Measurements from ENCODE around the gene DSP.

Gene DSP

GRCh38 chr6:7541175-7542064 is at the start of gene DSP:
Gene DSP (plus strand): TSS chr6:7541671. CDS start chr6:7541916, 245 bp downstream.
- Histone ChIP-seq H3K27me3 (ENCODE audit: low read depth, low read length) (peaks cover 28% of the 10 kb centered on the region), H3K9me3 (ENCODE audit: control insufficient read depth in 1 of 2, low read length in 2 of 2) (no peaks in the 10 kb centered on the region), H3K27ac (ENCODE audit: low read length) (peak within 1 kb of the TSS; percentile 63), H3K36me3 (ENCODE audit: control insufficient read depth in 1 of 2, insufficient read depth in 2 of 2, low read length in 2 of 2) (peaks cover 0 to 6% of the 10 kb centered on the region in 2 donors), H3K4me1 (ENCODE audit: control insufficient read depth in 1 of 2, insufficient read depth in 2 of 2, low read length in 2 of 2) (peaks cover 4 to 23% of the 10 kb centered on the region in 2 donors), H3K4me3 (ENCODE audit: low read depth in 1 of 2, low read length in 2 of 2) (peak within 1 kb of the TSS; percentile 56 to 76)

GRCh38 chr6:7493866-7494265 is 47.6 kb upstream of the DSP start:
- Histone ChIP-seq H3K4me1 (ENCODE audit: control insufficient read depth in 1 of 2, insufficient read depth in 2 of 2, low read length in 2 of 2) (no peaks in the 10 kb centered on the region), H3K27ac (ENCODE audit: low read length) (no peak overlapping the region), H3K27me3 (ENCODE audit: low read depth, low read length) (no peaks in the 10 kb centered on the region)

GRCh38 chr6:7494638-7495037 is 46.8 kb upstream of the DSP start:
- H3K4me1 ChIP-seq (ENCODE audit: control insufficient read depth in 1 of 2, insufficient read depth in 2 of 2, low read length in 2 of 2), result no peaks in the 10 kb centered on the region
- no peaks in the 10 kb centered on the region for H3K36me3 ChIP-seq (ENCODE audit: control insufficient read depth in 1 of 2, insufficient read depth in 2 of 2, low read length in 2 of 2)
- no peak overlapping the region for H3K4me3 ChIP-seq (ENCODE audit: low read depth in 1 of 2, low read length in 2 of 2)
- H3K27me3 ChIP-seq (ENCODE audit: low read depth, low read length), result no peaks in the 10 kb centered on the region
- H3K27ac ChIP-seq (ENCODE audit: low read length), result no peak overlapping the region
- H3K9me3 ChIP-seq (ENCODE audit: control insufficient read depth in 1 of 2, low read length in 2 of 2), result peaks cover 0 to 4% of the 10 kb centered on the region in 2 donors

More at GRCh38 chr6:7493866-7494265, 47.6 kb upstream of the DSP start:
- Histone ChIP-seq H3K9me3 (ENCODE audit: control insufficient read depth in 1 of 2, low read length in 2 of 2) (peaks cover 0 to 4% of the 10 kb centered on the region in 2 donors), H3K36me3 (ENCODE audit: control insufficient read depth in 1 of 2, insufficient read depth in 2 of 2, low read length in 2 of 2) (no peaks in the 10 kb centered on the region), H3K4me3 (ENCODE audit: low read depth in 1 of 2, low read length in 2 of 2) (no peak overlapping the region)

- Histone ChIP-seq H3K27ac (ENCODE audit: low read length) (no peak overlapping the region), H3K4me3 (ENCODE audit: low read depth in 1 of 2, low read length in 2 of 2) (no peak overlapping the region), H3K36me3 (ENCODE audit: control insufficient read depth in 1 of 2, insufficient read depth in 2 of 2, low read length in 2 of 2) (no peaks in the 10 kb centered on the region), H3K9me3 (ENCODE audit: control insufficient read depth in 1 of 2, low read length in 2 of 2) (peaks cover 0 to 4% of the 10 kb centered on the region in 2 donors), H3K4me1 (ENCODE audit: control insufficient read depth in 1 of 2, insufficient read depth in 2 of 2, low read length in 2 of 2) (no peaks in the 10 kb centered on the region), H3K27me3 (ENCODE audit: low read depth, low read length) (no peaks in the 10 kb centered on the region)
These were observed 45.1 kb upstream of the DSP start for GRCh38 chr6:7496266-7496875.

- H3K27ac ChIP-seq (ENCODE audit: low read length), result no peak overlapping the region
- H3K9me3 ChIP-seq (ENCODE audit: control insufficient read depth in 1 of 2, low read length in 2 of 2), result no peaks in the 10 kb centered on the region
- H3K4me1 ChIP-seq (ENCODE audit: control insufficient read depth in 1 of 2, insufficient read depth in 2 of 2, low read length in 2 of 2), result no peaks in the 10 kb centered on the region
- H3K36me3 ChIP-seq (ENCODE audit: control insufficient read depth in 1 of 2, insufficient read depth in 2 of 2, low read length in 2 of 2), result no peaks in the 10 kb centered on the region
- H3K27me3 ChIP-seq (ENCODE audit: low read depth, low read length), result no peaks in the 10 kb centered on the region
- H3K4me3 ChIP-seq (ENCODE audit: low read depth in 1 of 2, low read length in 2 of 2), result no peak overlapping the region
These were observed 40.7 kb upstream of the DSP start for GRCh38 chr6:7500752-7501282.

GRCh38 chr6:7502743-7503142 is 38.7 kb upstream of the DSP start:
- H3K27ac ChIP-seq (ENCODE audit: low read length), result no peak overlapping the region
- peaks cover 0 to 3% of the 10 kb centered on the region in 2 donors for H3K9me3 ChIP-seq (ENCODE audit: control insufficient read depth in 1 of 2, low read length in 2 of 2)
- H3K4me1 ChIP-seq (ENCODE audit: control insufficient read depth in 1 of 2, insufficient read depth in 2 of 2, low read length in 2 of 2), result no peaks in the 10 kb centered on the region
- no peaks in the 10 kb centered on the region for H3K27me3 ChIP-seq (ENCODE audit: low read depth, low read length)
- no peak overlapping the region for H3K4me3 ChIP-seq (ENCODE audit: low read depth in 1 of 2, low read length in 2 of 2)
- no peaks in the 10 kb centered on the region for H3K36me3 ChIP-seq (ENCODE audit: control insufficient read depth in 1 of 2, insufficient read depth in 2 of 2, low read length in 2 of 2)

- H3K27ac ChIP-seq (ENCODE audit: low read length), result no peak overlapping the region
- no peaks in the 10 kb centered on the region for H3K4me1 ChIP-seq (ENCODE audit: control insufficient read depth in 1 of 2, insufficient read depth in 2 of 2, low read length in 2 of 2)
- H3K9me3 ChIP-seq (ENCODE audit: control insufficient read depth in 1 of 2, low read length in 2 of 2), result peaks cover 0 to 3% of the 10 kb centered on the region in 2 donors
- no peaks in the 10 kb centered on the region for H3K36me3 ChIP-seq (ENCODE audit: control insufficient read depth in 1 of 2, insufficient read depth in 2 of 2, low read length in 2 of 2)
- no peak overlapping the region for H3K4me3 ChIP-seq (ENCODE audit: low read depth in 1 of 2, low read length in 2 of 2)
- no peaks in the 10 kb centered on the region for H3K27me3 ChIP-seq (ENCODE audit: low read depth, low read length)
These were observed 37.4 kb upstream of the DSP start for GRCh38 chr6:7504041-7504440.

GRCh38 chr6:7505189-7505699 is 36.2 kb upstream of the DSP start:
- Histone ChIP-seq H3K27me3 (ENCODE audit: low read depth, low read length) (no peaks in the 10 kb centered on the region), H3K9me3 (ENCODE audit: control insufficient read depth in 1 of 2, low read length in 2 of 2) (peaks cover 0 to 3% of the 10 kb centered on the region in 2 donors), H3K27ac (ENCODE audit: low read length) (no peak overlapping the region), H3K4me3 (ENCODE audit: low read depth in 1 of 2, low read length in 2 of 2) (no peak overlapping the region), H3K4me1 (ENCODE audit: control insufficient read depth in 1 of 2, insufficient read depth in 2 of 2, low read length in 2 of 2) (no peaks in the 10 kb centered on the region), H3K36me3 (ENCODE audit: control insufficient read depth in 1 of 2, insufficient read depth in 2 of 2, low read length in 2 of 2) (no peaks in the 10 kb centered on the region)

- Histone ChIP-seq H3K27ac (ENCODE audit: low read length) (no peak overlapping the region), H3K4me3 (ENCODE audit: low read depth in 1 of 2, low read length in 2 of 2) (no peak overlapping the region), H3K9me3 (ENCODE audit: control insufficient read depth in 1 of 2, low read length in 2 of 2) (peaks cover 0 to 3% of the 10 kb centered on the region in 2 donors), H3K4me1 (ENCODE audit: control insufficient read depth in 1 of 2, insufficient read depth in 2 of 2, low read length in 2 of 2) (no peaks in the 10 kb centered on the region), H3K36me3 (ENCODE audit: control insufficient read depth in 1 of 2, insufficient read depth in 2 of 2, low read length in 2 of 2) (no peaks in the 10 kb centered on the region), H3K27me3 (ENCODE audit: low read depth, low read length) (no peaks in the 10 kb centered on the region)
These were observed 33.9 kb upstream of the DSP start for GRCh38 chr6:7507600-7507999.

- Histone ChIP-seq H3K27ac (ENCODE audit: low read length) (no peak overlapping the region), H3K27me3 (ENCODE audit: low read depth, low read length) (no peaks in the 10 kb centered on the region), H3K36me3 (ENCODE audit: control insufficient read depth in 1 of 2, insufficient read depth in 2 of 2, low read length in 2 of 2) (no peaks in the 10 kb centered on the region), H3K9me3 (ENCODE audit: control insufficient read depth in 1 of 2, low read length in 2 of 2) (peaks cover 0 to 3% of the 10 kb centered on the region in 2 donors), H3K4me3 (ENCODE audit: low read depth in 1 of 2, low read length in 2 of 2) (no peak overlapping the region), H3K4me1 (ENCODE audit: control insufficient read depth in 1 of 2, insufficient read depth in 2 of 2, low read length in 2 of 2) (no peaks in the 10 kb centered on the region)
These were observed 29.2 kb upstream of the DSP start for GRCh38 chr6:7512320-7512719.

- H3K36me3 ChIP-seq (ENCODE audit: control insufficient read depth in 1 of 2, insufficient read depth in 2 of 2, low read length in 2 of 2), result no peaks in the 10 kb centered on the region
- no peaks in the 10 kb centered on the region for H3K9me3 ChIP-seq (ENCODE audit: control insufficient read depth in 1 of 2, low read length in 2 of 2)
- H3K4me3 ChIP-seq (ENCODE audit: low read depth in 1 of 2, low read length in 2 of 2), result no peak overlapping the region
- H3K4me1 ChIP-seq (ENCODE audit: control insufficient read depth in 1 of 2, insufficient read depth in 2 of 2, low read length in 2 of 2), result no peaks in the 10 kb centered on the region
- no peaks in the 10 kb centered on the region for H3K27me3 ChIP-seq (ENCODE audit: low read depth, low read length)
- no peak overlapping the region for H3K27ac ChIP-seq (ENCODE audit: low read length)
These were observed 27.9 kb upstream of the DSP start for GRCh38 chr6:7513529-7513928.

Measured in muscle layer of duodenum (tissue), 2 donors.